Activated naive CD8-positive, alpha-beta T cell treated with anti-CD3 and anti-CD28 coated beads, Interleukin-2, amount 50 U/mL, for 16 hours (primary cell): ENCODE measurements around the gene HLA-DQA1.
"Not testable (repeated sequence)": the region's sequence is repeated elsewhere in the genome, so short reads cannot be mapped to it uniquely, and the experiment has no call there.

Experiments
- DNase-seq: peaks from one replicate; pipeline ENCODE4 v3.0.0-alpha.2; 2020; ENCODE audit warnings: low read depth, low spot score

Gene HLA-DQA1

DNA sequence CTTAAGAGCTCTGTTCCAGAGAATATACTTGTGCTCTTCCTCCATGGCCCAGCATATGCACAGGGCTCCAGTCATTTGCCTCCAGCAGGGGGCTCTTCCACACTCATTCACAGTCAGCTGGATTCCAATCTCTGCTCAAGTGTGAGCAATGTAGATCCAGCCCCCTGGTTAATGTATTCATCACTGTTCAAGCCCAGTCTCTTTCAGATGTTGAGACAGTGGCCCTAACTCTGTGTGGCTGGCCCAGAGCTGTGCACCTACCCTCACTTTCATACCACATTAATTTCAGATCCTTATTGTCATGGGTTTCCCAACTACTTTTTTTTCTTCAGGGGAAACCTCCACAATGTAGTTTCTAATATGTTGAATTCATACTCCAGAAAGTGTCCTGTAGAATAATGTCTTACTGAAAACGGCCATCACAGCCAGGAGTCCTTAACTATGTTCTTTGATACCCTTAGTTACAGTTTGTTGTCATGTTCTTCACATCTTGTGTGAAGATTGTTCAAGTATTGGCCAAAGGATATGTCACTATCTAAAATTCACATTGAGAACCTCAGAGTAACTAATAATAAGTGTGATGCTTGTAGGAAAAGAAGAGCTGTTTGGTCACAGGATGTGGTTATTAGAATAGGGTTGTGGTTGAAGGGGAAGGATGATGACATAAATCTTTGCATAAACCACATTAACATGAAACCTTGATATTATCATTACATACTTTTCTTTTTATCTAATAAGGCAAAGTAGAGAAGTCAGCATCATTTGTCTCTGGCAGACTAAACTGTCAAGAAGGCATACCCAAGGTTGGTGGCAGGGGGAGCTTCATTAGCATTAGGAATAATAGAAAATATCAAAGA is 14.4 kb upstream of the HLA-DQA1 start:
- DNase-seq, result peak; percentile 5

DNA sequence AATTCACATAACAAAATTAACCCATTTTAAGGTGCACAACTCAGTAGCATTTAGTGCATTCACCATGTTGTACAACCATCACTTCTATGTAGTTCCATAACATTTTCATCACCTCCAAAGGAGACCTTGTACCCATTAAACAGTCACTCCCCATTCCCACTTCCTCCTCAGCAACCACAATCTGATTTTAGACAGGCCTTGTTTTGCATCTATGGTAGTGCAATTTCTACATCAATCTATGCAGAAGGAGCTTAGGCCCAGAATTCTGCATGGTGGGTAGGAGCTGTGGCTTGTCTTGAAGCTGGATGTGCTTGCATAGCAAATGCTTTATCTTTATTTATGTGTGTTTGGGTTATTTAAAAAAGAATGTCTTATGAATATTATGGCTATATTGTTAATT is 13.5 kb upstream of the HLA-DQA1 start:
- no peak for DNase-seq

DNA sequence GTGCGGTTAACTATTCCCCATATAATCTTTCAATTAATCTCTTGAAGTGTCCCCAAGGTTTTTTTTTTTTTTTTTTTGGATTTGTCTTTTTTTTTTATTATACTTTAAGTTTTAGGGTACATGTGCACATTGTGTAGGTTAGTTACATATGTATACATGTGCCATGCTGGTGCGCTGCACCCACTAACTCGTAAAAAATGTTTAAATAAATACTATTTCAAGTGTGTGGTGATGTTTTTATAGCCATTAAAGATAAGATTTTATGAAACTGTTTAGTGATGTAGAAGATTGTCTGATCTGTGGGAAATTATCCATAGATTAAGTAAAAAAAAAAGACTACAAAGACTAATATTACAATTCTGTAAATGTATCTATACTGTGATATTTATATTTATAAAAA is 12.6 kb upstream of the HLA-DQA1 start:
- no peak for DNase-seq

DNA sequence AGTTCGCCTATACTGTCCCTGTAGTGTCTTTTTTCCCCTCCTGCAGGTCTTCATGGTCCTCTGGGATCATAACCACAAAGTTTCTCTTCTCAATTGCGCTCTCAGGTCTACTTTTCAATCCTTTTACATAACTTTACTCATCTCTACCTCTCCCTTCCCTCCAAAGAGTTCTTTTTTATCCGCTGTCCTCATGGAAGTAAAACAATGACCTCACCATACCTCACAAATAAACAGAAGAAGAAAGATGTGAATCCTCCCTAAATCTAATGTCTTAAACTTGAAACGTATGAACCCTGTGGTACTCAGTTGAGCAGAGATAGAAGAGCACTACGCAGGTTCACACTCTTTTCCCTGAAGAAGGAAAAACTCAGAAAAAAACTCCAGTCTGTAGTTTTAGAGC is 12.1 kb upstream of the HLA-DQA1 start:
- DNase-seq, result no peak

DNA sequence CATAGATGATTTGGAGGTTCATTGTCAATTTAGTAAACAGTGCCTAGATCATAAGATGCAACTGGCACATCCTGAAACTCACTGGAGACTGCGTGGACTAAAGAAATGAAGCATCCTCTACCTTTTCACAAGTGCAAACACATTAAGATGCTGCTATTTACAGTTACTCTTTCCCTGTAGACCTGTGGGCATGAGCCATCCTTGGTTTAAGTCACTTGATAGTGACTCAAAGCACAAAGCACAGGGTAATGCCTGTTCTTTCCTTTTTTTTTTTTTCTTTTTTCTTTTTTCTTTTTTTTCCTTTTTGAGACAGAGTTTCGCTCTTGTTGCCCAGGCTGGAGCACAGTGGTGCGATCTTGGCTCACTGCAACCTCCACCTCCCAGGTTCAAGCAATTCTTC is 10.0 kb upstream of the HLA-DQA1 start:
- DNase-seq, result no peak

DNA sequence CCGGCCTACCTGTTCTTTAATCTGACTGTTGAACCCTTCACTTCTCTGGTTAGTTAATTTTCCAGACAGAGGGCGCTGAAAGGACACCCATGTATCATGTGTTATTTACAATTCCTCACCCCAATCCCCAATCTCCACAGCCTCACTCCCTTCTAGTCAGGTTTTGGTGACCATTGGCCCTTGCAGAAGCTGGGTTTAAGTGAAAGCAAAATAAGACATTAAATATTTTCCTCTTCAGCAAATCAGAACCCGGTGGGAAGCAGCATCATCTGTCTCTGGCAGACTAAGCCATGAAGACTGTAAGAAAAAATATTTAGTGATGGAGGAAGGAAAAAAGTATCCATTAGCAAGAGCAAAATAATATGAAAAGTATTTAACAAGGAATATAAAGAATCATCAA is 9.4 kb upstream of the HLA-DQA1 start:
- no peak for DNase-seq

DNA sequence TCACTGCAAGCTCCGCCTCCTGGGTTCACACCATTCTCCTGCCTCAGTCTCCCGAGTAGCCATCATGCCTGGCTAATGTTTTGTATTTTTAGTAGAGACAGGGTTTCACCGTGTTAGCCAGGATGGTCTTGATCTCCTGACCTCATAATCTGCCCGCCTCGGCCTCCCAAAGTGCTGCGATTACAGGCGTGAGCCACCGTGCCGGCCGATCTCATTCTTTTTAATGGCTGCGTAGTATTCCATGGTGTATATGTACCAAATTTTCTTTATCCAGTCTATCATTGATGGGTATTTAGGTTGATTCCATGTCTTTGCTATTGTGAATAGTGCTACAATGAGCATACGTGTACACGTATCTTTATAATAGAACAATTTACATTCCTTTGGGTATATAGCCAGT is 7.4 kb upstream of the HLA-DQA1 start:
- DNase-seq, result not testable (repeated sequence)

DNA sequence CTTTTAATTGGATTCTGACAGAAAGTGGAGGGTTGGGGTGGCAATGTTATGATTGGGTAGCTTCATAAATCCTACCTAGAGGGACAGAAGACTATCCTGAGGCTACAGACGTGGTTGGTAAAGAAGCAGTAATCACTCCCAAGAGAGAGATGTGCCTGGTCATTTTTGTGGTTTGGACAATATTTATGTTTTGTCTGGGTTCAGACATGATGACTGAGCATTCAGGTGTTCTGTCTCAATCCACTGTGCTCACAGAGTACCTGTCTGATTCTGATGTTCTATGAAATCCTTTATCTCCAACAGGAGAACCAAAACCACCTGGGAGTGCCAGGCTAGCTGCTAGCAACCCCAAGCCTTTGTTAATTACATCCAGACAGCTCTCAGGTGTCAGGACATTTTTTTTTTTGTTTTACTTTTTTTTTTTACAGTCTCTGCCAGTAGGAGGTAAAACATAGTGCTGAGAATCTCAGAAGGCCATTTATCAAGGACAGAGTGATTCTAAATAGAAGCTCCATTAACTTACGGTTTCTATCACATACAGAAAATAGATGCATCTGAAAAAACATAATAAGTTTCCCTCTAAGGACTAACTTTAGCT is 1.6 kb upstream of the HLA-DQA1 start:
- no peak for DNase-seq

DNA sequence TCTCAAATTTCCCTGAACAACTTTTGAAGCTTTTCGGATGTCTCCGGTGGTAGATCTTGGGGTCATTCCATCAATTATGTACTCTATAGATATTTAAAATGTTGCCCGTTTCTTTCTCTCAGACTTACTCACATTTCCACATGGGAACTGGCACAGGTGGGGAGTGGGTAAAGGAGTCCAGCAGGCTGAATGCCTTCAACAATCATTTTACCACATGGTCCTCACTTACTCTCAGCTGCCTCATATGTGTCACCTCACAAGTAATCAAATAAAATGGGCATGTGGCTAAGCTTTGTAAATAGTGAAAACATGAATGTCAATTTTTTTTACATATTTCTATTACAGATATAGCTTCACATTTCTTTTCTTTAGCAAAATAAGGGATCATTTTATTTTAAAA is 677 bp downstream of the HLA-DQA1 start:
- no peak for DNase-seq

DNA sequence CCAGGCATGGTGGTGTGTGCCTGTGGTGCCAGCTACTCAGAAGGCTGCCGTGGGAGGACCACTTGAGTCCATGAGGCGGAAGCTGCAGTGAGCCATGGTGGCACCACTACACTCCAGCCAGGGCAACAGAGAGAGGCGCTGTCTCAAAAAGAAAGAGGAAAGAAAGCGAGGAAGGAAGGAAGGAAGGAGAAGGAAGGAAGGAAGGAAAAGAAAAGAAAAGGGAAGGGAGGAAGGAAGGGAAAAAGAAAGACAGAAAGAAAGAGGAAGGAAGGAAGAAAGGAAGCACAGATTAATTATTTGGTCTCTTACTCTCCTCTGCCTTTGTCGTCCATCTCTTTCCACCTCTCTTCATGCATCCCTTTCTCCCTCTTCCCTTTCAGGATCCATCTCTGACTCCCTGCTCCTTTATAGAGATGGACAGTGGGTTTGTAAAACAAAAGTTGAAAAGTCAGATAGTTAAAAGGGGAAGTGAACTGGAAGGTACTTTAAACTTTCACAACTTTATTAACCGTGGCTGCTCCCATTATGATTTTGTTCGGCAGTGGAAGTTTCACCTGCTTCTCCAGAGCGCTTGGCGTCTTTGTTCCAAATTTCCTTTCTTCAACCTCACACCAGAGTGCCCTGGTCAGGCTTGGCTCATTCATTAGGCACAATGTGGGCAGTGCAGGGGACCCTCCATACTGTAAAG is 1.5 kb downstream of the HLA-DQA1 start:
- no peak for DNase-seq

DNA sequence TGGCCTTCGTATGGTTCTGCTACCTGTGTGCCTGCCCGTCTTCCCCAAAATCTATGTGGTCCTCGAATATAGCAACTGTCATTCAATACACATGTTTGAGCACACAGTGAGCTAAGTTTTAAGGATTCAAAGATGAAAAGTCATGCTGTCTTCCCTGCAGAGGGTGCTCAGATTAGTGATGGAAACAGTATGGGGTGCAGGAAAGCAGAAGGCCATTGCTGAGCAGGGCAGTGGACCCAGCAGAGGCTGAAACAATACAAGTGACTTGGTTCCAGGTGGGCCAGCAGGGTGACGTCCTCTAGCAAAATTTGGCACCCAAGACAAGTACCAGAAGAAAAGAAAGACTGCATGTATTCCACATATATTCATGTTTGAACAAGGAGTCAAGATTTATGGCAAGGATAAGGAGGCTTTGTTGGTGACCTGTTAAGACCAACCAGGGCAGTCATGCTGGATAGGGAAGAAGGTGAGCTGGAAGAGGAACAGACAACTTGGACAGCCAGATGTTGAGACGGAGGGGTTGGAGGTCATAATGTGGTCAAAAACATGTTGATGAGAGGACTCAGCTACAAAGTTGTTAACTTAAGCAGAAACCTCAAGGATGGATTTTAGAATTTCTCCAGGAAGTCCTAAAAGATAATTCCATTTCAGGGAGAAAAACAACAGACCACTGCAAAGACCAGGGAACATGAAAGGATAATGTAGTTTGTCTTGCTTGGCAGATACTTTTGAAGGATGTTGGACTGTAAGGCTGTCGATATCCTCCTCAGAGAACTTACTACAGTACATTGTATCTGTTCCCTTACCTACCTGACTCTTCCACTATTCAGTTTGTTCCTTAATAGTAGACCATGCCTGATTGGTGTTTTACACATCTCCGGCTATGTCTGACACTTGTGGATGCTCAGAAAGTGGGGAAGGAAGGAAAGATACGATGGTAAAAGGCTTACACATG is 2.5 kb downstream of the HLA-DQA1 start:
- no peak for DNase-seq

DNA sequence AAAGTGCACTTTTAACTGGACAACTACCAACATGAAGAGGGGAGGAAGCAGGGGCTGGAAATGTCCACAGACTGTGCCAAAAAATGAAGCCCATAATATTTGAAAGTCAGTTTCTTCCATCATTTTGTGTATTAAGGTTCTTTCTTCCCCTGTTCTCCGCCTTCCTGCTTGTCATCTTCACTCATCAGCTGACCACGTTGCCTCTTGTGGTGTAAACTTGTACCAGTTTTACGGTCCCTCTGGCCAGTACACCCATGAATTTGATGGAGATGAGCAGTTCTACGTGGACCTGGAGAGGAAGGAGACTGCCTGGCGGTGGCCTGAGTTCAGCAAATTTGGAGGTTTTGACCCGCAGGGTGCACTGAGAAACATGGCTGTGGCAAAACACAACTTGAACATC is 3.9 kb downstream of the HLA-DQA1 start:
- DNase-seq, result no peak

DNA sequence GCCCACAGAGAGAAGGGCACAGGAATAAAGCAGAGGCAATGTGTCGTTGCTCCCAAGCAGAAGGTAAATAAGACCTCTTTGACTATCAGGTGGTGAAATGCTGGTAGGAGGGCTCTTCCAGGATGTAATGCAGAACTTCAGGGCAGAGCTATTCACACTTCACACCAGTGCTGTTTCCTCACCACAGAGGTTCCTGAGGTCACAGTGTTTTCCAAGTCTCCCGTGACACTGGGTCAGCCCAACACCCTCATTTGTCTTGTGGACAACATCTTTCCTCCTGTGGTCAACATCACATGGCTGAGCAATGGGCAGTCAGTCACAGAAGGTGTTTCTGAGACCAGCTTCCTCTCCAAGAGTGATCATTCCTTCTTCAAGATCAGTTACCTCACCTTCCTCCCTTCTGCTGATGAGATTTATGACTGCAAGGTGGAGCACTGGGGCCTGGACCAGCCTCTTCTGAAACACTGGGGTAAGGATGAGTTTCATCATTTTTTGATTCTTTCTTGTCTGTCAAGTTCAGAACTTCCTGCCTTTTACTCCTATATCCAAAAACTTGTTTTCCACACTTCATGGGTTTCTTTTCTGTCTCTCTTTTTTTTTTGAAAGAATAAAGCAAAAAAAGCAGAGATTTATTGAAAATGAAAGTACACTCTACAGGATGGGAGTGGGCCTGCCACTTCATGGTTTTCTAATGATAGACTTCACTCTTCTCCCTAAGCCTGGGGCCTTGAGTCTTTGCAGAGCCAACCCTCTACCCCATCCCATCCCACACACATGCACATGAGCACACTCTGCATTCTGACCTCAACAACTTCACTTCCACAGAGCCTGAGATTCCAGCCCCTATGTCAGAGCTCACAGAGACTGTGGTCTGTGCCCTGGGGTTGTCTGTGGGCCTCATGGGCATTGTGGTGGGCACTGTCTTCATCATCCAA is 4.8 kb downstream of the HLA-DQA1 start:
- not testable (repeated sequence) for DNase-seq

DNA sequence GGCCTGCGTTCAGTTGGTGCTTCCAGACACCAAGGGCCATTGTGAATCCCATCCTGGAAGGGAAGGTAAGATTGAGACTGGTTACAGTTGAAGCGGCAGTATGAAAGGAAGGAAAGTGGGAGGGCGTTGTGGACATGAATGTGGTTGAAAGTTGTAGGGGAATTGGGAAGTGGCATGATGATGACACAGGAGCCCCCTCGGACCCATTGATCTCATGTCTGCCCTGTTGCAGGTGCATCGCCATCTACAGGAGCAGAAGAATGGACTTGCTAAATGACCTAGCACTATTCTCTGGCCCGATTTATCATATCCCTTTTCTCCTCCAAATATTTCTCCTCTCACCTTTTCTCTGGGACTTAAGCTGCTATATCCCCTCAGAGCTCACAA is 5.5 kb downstream of the HLA-DQA1 start:
- no peak for DNase-seq

DNA sequence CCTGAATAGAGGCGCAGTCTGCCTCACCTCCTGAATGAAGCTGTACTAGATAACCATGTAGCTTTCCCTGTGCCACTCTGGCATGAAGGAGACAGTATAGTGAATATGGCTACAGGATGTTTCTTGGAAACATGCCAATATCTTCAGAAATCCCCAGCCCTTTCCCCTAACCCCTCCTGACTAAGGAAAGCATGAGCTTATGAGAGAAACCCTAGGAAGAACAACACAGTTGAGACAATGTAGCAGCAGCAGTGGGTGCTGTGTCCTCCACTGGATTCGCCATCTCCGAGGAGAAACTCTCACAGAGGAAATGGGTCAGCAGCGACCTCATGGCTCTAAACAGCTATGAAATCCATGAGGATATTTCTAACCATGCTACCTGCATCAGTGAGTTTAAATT is 6.7 kb downstream of the HLA-DQA1 start:
- DNase-seq, result no peak

DNA sequence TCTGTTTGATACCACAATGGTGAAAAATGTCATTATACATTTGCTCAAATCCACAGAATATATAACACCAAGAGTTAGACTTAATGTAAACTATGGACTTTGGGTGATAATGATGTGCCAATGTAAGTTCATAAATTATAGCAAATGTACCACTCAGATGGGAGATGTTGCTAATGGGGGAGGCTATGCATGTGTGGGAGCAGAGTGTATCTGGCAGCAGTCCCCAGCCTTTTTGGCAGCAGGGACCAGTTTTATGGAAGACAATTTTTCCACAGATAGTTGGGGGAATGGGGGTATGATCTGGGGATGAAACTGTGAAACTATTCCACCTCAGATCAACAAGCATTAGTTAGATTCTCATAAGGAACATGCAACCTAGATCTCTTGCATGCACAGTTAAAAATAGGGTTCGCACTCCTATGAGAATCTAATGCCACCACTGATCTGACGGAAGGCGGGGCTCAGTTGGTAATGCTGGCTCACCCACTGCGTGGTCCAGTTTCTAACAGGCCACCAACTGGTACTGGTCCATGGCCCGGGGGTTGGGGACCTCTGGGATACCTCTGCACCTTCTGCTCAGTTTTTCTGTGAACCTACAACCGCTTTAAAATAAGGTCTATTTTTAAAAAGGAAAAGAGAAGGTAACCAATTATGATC is 8.0 kb downstream of the HLA-DQA1 start:
- no peak for DNase-seq

DNA sequence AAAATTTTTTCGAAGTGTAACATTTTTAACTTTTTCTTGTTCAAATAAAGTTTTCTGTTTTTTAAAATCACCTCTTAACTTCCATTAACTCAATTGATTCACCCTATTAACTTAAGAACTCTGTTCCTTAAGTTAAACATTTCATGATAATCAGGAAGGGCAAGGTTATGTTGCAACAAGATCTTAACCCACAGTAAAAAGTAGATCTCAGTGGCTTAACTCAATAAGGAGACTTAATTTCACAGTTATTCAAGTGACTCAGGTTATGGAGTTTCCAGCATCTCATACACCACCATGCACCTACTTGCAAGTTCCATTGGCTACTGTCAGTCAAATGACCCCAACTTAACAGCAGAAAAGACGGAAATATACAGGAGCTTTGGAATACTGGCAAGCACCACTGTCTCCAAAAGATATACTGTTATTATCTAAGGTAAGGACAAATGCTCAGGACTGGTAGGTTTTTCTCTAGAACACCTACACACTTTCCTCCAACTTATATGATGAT is 18.1 kb downstream of the HLA-DQA1 start:
- DNase-seq, result no peak

DNA sequence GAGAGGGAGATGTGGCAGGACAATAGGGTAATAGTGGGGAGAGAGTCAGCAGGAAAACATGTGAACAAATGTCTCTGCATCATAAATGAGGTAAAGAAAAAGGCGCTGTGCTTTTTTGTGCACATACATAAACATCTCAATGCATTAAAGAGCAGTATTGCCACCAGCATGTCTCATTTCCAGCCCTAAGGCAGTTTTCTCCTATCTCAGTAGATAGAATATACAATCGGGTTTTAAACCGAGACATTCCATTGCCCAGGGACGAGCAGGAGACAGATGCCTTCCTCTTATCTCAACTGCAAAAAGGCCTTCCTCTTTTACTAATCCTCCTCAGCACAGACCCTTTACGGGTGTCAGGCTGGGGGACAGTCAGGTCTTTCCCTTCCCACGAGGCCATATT is 20.1 kb downstream of the HLA-DQA1 start:
- not testable (repeated sequence) for DNase-seq

DNA sequence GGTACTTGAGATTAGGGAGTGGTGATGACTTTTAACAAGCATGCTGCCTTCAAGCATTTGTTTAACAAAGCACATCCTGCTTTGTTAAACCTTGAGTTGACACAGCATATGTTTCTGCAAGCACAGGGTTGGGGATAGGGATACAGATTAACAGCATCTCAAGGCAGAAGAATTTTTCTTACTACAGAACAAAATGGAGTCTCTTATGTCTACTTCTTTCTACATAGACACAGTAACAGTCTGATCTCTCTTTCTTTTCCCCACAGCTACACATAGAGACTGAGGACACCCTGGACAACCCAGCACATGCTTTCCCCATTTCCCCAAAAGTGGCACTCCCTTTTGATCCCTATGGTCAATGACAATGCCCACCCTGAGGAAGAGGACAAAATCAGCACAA is 20.6 kb downstream of the HLA-DQA1 start:
- DNase-seq, result not testable (repeated sequence)
